GM18861 (cell line): ENCODE results near the gene PDIA6.

ENCODE experiments used
- ATAC-seq: cut with Tn5 transposase; IDR thresholded peaks from one replicate; pipeline ENCODE4 v1.9.1; 2021; ENCODE audit not compliant: unreplicated experiment

Gene PDIA6

DNA sequence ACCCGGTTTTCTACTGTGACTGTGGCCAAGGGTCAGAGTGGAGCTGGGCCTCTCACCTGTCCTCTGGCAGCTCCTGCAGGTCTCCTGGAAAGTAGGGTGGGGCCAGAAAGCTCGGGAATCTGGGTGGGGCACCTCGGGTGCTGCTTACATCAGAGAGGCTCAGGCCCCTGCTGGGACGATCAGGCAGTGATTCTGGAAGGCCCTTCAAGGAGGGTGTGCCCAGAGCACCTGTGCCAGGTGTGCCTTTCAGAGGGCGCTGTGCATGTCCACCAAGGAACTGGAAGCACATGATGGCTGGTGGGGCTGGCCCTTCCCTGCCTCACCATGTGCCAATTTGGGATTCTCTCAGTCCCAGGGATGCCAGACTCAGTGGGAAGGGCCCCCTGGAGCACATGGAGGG, 47.1 kb downstream of the PDIA6 start:
- ATAC-seq, result no peak

DNA sequence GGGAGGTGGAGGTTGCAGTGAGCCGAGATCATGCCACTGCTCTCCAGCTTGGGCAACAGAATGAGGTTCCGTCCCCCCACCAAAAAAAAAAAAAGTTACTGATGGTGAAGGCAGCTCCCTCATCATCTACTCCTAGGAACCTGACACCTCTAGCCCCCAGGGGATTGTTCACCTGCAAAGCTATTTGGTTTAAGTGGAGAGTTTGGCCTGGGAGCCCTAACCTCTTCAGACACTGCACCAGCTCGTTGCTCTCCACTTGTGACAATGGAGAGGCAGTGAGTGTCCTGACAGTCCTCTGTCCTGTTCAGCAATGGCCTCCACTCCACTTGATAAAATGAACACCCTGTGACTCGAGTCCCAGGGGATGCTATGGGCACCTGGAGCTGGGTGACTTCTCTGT, 47.7 kb downstream of the PDIA6 start:
- no peak for ATAC-seq

DNA sequence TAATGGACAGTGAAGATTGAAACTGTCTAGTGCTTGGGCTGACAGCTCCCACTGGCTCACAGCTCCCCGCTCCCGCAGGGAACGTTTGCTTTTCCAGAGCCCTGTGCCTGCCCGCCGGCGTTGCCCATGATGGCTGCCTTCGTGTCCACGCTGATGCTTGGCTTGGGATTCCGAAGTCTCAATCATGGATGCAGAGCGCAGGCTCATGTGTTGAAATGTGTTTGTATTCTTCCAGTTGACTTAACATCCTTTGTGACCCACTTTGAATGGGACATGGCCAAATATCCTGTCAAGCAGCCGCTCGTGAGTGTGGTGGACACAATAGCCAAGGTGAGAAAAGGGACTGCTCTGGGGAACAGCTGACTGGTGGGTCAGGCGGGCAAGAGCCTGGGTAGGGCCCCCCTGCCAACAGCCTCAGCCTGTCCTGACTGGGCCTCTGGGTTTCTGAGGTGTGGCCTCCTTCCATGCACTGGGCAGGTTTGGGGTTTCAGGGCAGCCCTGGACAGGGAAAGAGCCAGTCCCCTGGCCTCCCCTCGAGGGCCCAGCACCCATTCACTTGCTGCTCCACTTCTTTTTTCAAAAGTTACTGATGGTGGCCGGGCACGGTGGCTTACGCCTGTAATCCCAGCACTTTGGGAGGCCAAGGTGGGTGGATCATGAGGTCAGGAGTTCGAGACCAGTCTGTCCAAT, 48.3 kb downstream of the PDIA6 start:
- no peak for ATAC-seq

DNA sequence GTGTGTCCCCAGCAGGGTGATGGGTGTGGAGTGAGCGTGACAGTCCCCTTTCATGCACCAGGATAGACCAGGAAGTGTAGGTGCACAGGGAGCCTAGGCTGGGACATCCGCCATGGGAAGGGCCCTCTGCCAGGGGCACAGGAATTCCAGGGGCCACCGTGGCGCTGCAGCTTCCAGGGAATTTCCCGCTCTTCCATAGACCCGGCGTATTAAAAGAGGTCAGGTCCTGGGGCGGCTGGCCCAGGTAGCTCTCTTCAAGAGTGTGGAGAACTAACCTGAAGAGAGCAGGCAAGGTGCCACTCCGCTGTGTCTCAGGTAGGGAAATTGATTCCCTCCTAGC, 49.2 kb downstream of the PDIA6 start:
- no peak for ATAC-seq

DNA sequence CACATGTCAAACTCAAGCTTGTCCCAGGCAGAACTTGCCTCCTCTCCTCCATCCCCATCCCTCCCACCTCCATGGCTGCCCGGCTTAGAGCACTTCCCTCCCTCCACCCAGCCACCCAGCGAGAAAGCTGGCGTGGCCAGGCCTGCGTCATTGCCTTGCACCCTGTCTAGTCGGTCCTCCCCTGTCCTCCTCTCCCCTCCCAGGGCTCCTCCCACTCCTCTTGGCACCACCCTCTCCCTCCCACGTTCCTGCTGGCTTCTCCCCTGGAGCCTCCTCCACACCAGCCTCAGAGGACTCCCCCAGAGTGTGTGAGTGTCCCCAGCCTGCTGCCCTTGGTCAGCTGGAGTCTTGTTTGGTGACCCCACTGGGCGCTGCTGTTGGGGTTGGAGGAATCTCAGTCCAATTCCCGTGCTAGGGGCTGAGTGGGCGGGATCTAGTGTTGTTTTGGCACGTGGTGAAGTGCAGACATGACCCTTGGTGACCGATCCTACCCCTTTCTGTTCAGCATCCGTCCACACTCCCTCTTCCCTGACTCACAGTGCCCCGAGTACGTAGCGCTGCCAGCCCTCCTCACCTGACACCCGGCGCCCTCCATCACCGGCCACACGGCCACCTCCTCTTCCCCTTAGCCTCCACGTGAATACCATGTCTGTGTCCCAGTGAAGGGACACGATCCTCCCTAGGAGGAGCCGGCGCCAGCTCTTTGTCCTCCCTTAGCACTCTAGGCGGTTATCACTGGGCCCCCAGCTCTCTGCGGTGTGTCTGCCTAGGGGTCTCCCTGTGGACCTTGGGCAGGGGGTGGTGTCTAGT, 49.7 kb downstream of the PDIA6 start:
- ATAC-seq, result no peak

DNA sequence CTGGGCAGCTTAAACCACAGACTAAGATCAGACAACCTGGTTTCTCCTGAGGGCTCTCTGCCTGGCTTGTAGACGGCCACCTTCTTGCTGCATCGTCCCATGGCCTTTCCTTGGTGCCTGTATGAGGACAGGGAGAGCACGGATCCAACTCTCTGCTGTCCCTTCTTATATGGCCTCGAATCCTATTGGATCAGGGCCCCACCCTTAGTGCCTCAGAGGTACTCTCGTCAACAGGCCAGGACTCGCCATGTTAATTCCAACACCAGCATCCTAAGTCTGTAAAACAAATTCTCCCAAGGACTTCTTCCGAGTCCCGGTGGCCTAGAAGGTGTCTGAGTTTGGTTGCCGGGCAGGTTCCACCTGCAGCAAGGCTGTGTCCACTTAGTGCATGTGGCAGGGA, 51.0 kb downstream of the PDIA6 start:
- no peak for ATAC-seq

DNA sequence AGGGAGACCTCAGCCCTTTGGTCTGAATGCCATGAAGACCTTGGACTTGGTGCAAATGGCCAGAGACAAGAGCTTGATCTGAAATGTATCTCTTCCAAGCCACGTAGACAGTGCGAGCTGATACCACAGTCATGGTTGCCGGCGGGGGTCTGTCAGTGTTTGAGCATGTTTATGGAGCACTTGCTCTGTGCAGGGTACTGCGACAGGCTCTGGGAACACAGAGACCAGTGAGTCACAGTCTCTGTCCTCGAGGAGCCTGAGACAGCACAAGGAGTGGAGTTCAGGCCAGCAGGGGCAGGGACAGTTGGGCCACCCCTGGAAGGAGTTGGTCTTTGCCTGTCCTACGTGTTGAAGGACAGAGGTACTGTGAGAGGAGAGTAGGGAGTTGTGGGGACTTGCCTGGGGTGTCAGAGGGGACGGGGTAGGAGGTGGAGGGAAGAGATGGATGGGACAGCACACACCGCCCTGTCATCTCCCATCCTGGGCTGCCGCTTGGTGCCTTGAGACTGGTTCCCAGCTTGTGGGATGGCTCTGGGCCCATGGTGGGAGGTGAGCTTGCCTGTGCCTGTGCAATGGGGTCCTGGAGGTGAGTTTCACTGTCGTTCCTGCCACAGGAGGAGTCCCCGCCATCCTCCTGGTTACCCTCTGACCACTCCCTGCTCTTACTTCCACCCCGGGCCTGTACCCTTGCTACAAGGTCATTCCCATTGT, 51.6 kb downstream of the PDIA6 start:
- ATAC-seq, result no peak

DNA sequence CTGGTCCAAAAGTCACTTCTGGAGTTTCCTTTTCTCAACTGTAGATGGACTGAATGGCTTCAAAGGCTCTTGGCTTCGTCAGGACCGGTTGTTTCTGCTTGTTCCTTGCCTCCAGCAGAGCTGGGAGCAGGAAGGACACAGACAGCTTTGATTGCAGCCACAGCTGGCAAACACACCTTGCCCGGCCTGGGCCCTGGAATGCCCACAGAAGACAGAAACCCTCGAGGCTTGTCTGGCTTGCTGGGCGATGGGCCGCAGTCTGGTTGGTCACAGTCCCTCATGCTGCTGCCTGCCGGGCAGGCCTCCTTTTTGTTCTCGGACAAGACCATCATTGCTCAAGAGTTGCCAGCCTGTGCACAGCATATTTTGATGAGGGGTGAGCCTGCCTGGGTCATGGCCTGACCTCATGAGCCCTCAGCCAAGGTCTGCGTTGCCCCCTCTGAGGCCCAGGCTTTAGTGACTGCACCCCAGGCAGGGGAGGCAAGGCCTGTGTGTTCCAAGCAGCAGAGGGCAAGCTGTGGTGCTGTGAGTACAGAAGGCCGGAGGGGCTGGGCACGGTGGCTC, 53.4 kb downstream of the PDIA6 start:
- no peak for ATAC-seq

DNA sequence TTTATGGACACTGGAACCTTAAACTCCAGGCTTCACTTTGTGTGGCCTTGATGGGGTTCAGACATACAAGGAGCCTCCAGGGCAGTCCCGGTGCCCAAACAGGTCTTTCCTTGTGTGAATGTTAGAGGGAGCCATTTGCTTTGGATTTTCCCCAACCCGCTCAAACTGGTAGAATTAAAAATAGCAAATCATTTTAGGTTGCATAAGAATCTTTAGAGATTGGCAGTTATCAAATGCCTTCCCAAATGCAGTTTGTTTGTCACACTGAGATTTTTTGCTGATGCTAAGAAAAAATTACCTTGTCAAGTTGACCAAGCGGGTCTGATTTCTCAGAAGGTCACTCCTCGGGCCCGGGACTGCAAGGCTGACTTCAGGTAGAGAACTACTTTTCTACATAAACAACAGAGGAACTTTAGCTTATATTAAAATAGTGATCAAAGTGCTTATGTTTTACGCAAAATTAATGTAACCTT, 54.7 kb downstream of the PDIA6 start:
- no peak for ATAC-seq

DNA sequence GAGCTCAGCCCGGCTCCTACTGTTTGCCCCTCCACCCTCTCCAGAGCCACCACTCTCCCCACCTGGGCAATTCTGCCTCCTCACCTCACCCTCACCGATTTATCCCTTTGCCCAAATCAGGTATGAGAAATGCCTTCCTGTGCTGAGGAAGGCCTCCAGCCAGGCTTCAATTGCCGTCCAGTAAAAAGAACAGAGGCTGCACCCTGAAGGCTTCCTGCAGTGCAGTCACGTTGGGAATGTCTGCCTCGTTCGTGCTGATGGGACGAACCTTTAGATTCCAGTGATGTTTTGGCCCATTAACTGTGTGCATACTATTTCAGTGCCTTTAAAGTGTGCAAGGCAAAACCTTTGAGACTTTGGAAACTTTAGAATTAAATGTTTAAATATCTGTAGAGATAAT, 57.0 kb downstream of the PDIA6 start:
- ATAC-seq, result no peak

DNA sequence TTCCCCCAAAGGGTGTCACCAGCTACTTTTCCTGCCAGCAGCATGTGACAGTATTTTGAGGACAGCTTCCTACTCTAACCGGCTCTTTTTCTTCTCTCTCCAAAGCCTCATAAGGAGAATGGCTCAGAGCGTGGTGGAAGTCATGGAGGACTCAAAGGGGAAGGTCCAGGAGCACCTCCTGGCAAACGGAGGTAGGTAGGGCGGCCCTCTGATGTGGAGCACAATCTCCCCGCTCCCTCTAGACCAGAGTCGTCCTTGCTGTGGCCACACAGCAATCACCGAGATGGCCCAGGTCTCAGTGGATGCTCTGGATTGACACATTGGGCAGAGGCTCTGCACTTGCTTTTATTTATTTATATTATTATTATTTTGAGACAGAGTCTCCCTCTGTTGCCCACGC, 58.7 kb downstream of the PDIA6 start:
- ATAC-seq, result no peak

DNA sequence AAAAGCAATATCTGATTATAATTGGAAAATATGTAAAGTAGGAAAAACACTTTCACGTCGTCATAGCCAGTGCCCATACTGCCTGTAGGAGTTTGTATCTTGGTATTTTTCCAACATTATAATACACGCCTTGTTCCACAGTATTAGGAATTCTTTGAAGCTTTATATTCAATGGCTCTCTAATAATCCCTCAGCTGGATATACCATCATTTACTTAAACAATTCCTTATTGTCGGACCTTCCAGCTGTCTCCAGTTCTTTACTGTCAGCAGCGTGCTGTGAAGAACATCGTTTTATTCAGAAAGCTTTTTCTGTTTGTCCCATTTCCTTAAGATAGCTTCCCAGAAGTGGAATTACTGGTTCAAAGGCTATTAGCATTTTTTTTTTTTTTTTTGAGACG, 59.4 kb downstream of the PDIA6 start:
- no peak for ATAC-seq

DNA sequence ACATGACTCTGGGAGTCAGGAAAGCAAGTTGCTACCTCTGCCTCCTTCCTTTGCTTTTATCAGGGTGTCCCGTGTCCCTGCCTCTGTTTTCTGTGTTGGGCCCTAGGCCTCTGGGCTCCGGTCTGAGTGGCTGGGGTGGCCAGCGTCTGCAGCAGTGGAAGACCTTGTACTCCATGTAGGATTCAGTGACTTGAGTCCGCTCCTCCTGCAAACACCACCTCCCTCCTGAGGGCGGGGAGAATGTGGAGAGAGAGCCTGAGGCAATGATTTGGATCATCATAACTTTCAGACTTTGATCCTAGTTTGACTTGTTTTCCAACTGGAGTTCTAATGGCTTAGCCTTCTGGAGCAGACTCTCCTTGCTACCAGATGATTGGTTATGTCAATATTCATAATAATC, 60.3 kb downstream of the PDIA6 start:
- no peak for ATAC-seq

DNA sequence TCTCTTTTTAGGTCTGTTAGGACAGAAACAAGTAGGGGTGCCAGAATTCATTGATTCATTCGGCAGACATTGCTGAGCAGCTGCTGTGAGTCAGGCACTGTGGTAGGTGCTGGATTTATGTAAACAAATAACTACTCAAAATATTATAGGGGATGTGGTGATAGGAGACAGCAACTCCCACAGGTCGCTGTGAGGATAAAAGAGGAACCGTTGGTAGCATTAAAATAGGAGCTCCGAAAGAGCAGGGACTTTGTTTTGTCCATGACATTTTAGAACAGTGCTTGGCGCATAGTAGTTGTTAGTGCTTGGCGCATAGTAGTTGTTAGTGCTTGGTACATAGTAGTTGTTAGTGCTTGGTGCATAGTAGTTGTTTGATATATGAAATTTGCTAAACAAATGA, 62.0 kb downstream of the PDIA6 start:
- ATAC-seq, result no peak

DNA sequence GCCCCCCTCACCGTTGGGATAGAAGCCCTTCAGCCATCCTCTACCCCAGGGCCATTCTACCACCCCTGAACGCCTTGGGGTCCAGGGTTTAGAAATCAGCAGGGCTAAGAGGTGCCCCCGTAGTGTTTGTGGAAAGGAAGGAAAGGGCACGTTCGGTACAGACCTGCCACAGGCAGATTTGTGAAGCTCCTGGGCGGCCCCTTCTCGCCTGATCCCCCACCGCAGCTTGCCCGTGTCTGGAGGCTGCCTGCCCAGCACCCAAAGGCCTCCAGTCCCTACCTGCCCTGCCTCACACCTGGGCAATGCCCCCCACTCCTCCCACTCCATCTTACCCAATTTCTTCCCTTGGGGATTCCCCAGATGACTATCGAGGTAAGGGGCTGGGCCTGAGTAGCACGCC, 69.9 kb downstream of the PDIA6 start:
- no peak for ATAC-seq

DNA sequence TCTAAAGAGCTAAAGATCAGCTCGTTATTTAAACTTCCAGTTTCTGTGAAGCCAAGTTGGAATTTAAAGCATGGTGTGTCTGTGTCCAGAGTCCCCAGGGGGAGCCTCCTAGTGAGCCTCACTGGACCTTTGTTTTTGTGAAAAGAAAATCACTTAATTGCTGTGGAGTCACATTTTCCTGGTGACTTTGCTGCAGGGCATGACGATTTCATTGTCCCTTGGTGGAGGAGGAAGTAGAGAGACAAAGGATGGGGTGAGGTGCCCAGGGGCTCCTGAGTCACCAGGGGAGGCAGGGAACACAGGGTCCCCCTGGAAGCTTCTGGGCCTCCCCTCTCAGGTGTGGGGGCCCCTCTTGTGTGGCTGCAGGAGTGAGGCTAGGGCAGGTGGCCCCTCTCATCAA, 71.4 kb downstream of the PDIA6 start:
- no peak for ATAC-seq

DNA sequence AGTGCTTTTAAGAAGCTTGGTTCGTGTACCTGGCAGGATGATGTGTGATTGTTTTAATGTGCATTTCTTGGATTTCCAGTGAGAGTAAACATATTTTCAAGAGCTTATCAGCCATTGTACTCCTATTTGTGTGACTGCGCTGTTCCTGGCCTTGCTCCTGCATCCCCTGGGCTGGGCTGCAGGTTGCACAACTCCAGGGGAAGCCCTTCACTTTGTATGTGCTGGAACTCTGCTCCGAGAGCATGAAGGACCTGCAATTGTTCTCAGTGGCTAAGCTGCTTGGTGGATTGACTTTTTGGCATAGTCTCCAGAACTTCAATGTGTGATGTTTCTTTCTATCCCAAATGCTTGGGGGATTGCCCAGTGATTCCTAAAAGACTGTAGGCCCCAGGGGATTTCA, 72.4 kb downstream of the PDIA6 start:
- ATAC-seq, result no peak

DNA sequence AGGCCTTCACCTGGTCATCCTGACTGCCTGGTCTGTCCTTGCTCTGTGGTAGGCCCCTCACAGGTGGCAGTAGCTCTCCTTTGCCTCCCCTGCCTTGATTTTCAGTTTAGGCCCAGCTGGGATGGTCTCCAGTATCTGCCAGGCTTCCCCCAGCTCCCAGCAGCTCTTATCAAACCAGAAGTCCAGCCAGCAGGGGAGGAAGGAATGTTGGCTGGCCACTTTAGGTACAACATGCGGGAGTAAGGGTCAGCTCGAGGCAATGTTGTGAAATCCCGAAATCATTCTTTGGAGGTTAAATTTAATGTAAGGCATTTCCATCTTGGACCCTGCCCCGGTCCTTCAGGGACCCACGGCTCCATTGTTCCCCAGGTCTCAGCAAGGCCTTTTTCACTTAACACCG, 74.4 kb downstream of the PDIA6 start:
- ATAC-seq, result no peak

DNA sequence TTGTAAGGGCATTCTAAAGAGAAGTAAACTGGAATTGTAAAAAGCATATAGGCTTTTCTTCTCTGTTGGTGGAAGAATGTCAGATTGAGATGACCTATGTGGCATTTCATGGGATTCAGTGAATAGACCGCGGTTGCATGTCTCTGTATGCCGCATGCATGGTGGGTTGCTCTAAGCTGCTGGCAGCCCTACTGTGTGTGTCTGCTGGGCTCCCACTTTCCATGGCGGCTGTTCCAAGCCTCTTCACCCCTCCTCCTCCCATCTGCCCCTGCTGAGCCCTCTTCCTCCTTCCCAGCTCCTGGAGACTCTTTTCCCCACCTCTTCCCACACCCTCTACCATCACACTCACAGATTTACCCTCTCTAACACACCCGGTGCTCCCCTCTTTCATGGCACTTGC, 78.6 kb downstream of the PDIA6 start:
- ATAC-seq, result no peak

DNA sequence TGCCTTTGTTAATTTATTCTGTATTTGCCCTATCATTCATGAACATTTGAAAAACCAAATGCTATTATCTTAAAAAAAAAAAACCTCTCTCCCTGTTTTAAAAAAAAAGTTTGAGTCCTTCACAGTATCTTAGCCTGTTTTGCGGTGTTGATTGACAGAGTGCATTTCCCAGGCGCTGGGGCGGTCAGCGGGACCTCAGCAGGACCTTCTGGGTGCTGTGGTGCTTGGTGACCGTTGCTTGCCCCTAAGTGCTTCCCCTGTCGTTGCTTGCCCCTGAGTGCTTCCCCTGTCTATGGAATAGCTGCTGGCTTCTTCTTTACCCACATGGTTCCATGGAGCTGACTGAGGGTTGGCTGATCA, 79.0 kb downstream of the PDIA6 start:
- ATAC-seq, result no peak
